ENCODE results near the gene IL22RA1. TPM values are rescaled to one million over a fixed set of nuclear protein-coding genes. Genes with fewer than 3 reads are reported as not detected.

The IL22RA1 gene
- total RNA-seq, 6 experiments from 2014 or later = not detected

DNA sequence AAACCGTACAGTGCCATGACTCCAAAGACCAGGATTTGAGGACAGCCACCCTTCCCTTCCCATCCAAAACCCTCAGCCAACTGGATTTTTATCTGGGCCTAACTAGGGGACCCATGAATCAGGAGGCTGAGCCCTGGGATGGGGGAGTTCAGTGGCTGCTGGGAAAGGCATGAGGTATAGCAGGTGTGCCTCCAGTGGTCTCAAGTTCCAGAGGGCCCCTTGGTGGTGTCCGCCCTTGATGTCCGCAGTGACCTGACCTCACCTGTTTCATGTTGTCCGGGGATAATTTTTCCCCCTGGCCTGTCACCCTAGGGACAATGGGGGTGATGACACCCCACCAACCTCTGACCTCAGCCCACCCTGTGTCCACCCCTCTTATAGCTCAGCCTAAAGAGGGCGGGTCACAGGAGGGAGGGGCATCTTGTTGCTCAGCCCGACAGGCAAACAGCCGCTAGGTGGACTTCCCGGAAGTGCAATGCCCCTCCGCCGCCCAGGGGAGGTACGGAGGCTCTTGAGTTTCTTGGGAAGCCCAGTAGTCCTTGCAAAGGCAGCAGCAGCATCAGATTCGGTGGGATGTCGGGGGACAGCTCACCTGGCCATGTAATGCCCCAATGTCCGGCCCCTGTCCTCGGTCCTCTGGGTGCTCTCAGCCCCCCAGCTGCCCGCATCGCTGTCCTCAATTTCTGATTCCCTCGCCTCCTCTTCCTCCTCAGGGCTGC is 13.8 kb upstream of the IL22RA1 start:
- Mint-ChIP-seq H3K27me3 (ENCODE audit: insufficient read depth) (peaks cover 45% of the 10 kb centered on the region), H3K4me1 (ENCODE audit: low read depth) (no peaks in the 10 kb centered on the region), H3K27ac (no peak overlapping the region), H3K9me3 (no peaks in the 10 kb centered on the region), H3K4me3 (no peak overlapping the region), H3K36me3 (ENCODE audit: low read depth) (no peaks in the 10 kb centered on the region)
- DNase-seq = no peak
- TF ChIP-seq, protein P1, sequence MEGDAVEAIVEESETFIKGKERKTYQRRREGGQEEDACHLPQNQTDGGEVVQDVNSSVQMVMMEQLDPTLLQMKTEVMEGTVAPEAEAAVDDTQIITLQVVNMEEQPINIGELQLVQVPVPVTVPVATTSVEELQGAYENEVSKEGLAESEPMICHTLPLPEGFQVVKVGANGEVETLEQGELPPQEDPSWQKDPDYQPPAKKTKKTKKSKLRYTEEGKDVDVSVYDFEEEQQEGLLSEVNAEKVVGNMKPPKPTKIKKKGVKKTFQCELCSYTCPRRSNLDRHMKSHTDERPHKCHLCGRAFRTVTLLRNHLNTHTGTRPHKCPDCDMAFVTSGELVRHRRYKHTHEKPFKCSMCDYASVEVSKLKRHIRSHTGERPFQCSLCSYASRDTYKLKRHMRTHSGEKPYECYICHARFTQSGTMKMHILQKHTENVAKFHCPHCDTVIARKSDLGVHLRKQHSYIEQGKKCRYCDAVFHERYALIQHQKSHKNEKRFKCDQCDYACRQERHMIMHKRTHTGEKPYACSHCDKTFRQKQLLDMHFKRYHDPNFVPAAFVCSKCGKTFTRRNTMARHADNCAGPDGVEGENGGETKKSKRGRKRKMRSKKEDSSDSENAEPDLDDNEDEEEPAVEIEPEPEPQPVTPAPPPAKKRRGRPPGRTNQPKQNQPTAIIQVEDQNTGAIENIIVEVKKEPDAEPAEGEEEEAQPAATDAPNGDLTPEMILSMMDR (IDR thresholded peaks at IDR 0.05) = no peak

DNA sequence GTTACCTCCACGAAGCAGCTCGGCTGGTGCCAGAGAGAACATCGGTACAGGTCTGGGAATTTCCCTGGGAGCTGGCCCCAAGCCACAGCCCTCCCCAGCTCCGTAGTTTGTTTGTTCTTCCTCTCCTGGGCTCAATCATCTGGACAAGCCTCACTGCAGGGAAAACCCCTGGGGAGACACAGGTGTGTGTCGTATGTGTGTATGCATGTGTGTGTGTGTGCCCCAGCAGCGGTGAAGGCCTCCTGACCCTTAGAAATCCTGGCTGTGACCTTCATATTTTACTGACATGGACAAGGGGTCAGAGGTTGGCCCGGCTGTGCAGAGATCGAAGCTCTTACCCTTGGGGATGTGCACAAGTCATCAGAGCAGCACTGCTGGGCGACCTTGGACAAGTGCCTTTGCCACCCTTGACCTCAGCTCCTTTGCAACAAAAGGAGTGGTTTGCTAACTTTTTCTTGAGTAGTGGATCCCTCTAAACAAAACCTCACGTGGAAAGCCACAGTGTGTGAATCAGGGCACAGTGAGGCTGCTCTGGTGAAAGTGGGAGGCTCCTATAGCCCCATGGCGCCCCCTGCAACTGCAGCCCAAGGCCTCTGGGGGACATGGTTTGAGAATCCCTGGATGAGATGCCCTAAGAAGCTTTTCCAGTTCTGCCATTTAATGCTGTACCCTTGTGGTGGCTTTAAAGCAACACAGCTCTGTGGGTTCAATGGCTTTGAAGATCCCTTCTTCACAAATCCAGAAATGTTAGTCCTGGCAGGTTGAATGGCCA is 12.3 kb upstream of the IL22RA1 start:
- Mint-ChIP-seq H3K27ac (no peak overlapping the region), H3K36me3 (ENCODE audit: low read depth) (no peaks in the 10 kb centered on the region), H3K4me1 (ENCODE audit: low read depth) (peaks cover 7% of the 10 kb centered on the region), H3K9me3 (no peaks in the 10 kb centered on the region), H3K4me3 (no peak overlapping the region), H3K27me3 (ENCODE audit: insufficient read depth) (peaks cover 52% of the 10 kb centered on the region)
- no peak for DNase-seq
- TF ChIP-seq, protein P1 (IDR thresholded peaks at IDR 0.05) = peak; percentile 60

DNA sequence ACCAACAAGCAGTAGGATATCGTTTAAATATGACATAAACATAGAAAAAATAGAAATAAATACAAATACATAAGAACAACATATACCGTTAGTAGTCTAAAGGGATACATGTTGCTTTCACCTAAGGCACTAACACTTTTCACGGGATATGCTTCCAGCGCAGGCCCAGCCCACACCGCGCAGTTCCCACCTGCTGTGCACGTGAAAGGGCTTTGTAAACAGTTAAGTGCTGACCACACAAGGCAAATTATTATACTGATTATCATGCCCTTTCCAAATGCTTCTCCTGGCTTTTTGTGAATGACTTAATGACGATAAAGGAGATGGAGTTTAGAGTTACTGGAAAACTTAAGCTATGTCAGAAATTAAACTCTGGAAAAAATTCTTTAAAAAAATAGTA is 11.3 kb upstream of the IL22RA1 start:
- Mint-ChIP-seq H3K9me3 (no peaks in the 10 kb centered on the region), H3K4me3 (no peak overlapping the region), H3K27me3 (ENCODE audit: insufficient read depth) (peaks cover 58% of the 10 kb centered on the region), H3K27ac (no peak overlapping the region), H3K4me1 (ENCODE audit: low read depth) (peaks cover 14% of the 10 kb centered on the region), H3K36me3 (ENCODE audit: low read depth) (no peaks in the 10 kb centered on the region)
- TF ChIP-seq, protein P1 (IDR thresholded peaks at IDR 0.05) = no peak
- no peak for DNase-seq

DNA sequence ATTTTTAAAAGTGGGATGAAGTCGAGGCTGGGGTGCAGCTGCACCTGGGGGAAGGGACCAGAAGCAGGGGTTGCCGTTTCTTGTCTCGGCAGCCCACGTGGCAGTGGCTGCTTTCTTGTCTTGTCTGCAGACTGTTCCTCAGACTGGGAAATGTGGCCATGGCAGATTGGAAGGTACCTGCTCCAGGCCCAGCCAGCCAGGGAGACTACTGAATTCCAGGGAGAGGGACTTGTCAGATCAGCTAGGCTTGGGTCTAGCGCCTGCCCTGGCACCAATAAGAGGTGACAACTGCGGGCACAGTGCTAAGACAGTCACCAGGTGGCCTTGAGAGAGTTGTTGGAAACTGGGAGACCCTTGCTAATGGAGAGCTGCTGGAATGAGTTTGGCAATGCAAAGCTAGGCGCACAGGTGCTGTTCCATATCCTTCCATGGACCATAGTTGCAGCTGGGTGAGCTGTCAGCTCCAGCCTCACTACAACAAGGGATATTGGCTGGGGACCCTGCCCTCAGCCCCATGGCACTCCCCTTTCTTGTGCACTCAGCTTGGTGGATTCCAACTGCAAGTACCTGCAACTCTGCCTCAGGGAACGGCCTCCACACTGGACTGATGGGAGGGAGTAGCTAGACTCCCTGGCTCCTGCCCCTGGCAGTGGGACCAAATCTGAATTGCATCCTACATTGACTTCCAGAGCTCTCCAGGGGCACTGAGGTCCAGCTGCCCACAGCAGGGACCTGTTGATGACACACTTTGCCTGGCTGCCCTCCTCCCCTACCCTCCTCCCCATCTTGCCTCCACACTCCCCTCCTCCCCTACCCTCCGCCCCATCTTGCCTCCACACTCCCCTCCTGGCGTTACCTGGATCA is 9.9 kb upstream of the IL22RA1 start:
- peaks cover 14% of the 10 kb centered on the region for H3K4me1 Mint-ChIP-seq (ENCODE audit: low read depth)
- DNase-seq = no peak
- no peak overlapping the region for H3K4me3 Mint-ChIP-seq
- TF ChIP-seq, protein P1 (IDR thresholded peaks at IDR 0.05) = no peak
- no peaks in the 10 kb centered on the region for H3K36me3 Mint-ChIP-seq (ENCODE audit: low read depth)
- peaks cover 51% of the 10 kb centered on the region for H3K27me3 Mint-ChIP-seq (ENCODE audit: insufficient read depth)
- no peaks in the 10 kb centered on the region for H3K9me3 Mint-ChIP-seq
- no peak overlapping the region for H3K27ac Mint-ChIP-seq

DNA sequence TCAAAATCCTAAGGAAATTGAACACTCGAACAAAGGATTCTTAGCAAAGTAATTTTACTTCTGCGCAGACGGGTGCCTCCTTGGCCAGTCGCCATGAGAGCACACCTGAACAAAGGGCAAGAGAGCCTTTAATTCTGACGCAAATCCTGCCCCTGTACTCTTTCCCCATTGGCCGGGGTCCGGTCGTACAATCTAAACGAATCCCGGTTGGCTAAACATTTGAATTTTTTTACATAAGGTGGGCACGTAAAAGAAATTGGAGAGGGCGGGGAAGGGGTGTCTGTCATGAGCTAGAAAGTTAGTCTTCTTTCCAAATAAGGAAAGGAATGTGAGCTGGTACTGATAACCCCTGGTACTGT is 8.2 kb upstream of the IL22RA1 start:
- H3K4me1 Mint-ChIP-seq (ENCODE audit: low read depth) = peaks cover 14% of the 10 kb centered on the region
- H3K27me3 Mint-ChIP-seq (ENCODE audit: insufficient read depth) = peaks cover 60% of the 10 kb centered on the region
- TF ChIP-seq, protein P1 (IDR thresholded peaks at IDR 0.05) = no peak
- H3K27ac Mint-ChIP-seq = no peak overlapping the region
- H3K4me3 Mint-ChIP-seq = no peak overlapping the region
- H3K9me3 Mint-ChIP-seq = no peaks in the 10 kb centered on the region
- DNase-seq = no peak
- no peaks in the 10 kb centered on the region for H3K36me3 Mint-ChIP-seq (ENCODE audit: low read depth)

All from HFFc6 (cell line).